Trophoblast cell (in vitro differentiated cells and primary cell): ENCODE results near the gene RNGTT.
"Not testable (repeated sequence)": the region's sequence is repeated elsewhere in the genome, so short reads cannot be mapped to it uniquely, and the experiment has no call there.

Experiments used
- DNase-seq, 2 donors: peaks; one replicate each; pipeline ENCODE4 v3.0.0-alpha.2; 2016
- H2AFZ ChIP-seq: 2 replicates; pipeline ENCODE4 v1.6.1; 2013; ENCODE audit warnings: low read length, moderate library complexity, mild to moderate bottlenecking; ENCODE audit not compliant: insufficient read depth, poor library complexity
- H2AK5ac ChIP-seq: 2 replicates; pipeline ENCODE4 v1.6.1; 2013; ENCODE audit warnings: mild to moderate bottlenecking, low read length
- H2BK120ac ChIP-seq: 2 replicates; pipeline ENCODE4 v1.6.1; 2013; ENCODE audit warnings: low read length, mild to moderate bottlenecking, moderate library complexity; ENCODE audit not compliant: insufficient read depth, poor library complexity
- H2BK12ac ChIP-seq: 2 replicates; pipeline ENCODE4 v1.6.1; 2013; ENCODE audit warnings: mild to moderate bottlenecking, low read length, moderate library complexity
- H2BK5ac ChIP-seq: 2 replicates; pipeline ENCODE4 v1.6.1; 2013; ENCODE audit warnings: low read length, low read depth, moderate library complexity, mild to moderate bottlenecking; ENCODE audit not compliant: poor library complexity
- H3K14ac ChIP-seq: 2 replicates; pipeline ENCODE4 v1.6.1; 2013; ENCODE audit warnings: mild to moderate bottlenecking, low read length
- H3K18ac ChIP-seq: 2 replicates; pipeline ENCODE4 v1.6.1; 2013; ENCODE audit warnings: mild to moderate bottlenecking, low read length
- H3K23ac ChIP-seq: 2 replicates; pipeline ENCODE4 v1.6.1; 2013; ENCODE audit warnings: low read length
- H3K27ac ChIP-seq: 2 replicates; pipeline ENCODE4 v1.5.1; 2013; ENCODE audit warnings: low read depth, mild to moderate bottlenecking, inconsistent platforms, low read length, moderate library complexity
- H3K27me3 ChIP-seq: 2 replicates; pipeline ENCODE4 v1.6.1; 2013; ENCODE audit warnings: inconsistent platforms, mild to moderate bottlenecking, low read length, moderate library complexity; ENCODE audit not compliant: insufficient read depth
- H3K36me3 ChIP-seq, 2 experiments: 1 replicate in 1 of 2; 2 replicates in 1 of 2; pipeline ENCODE4 v1.6.1; 2013; ENCODE audit warnings: low read length in 2 of 2, mild to moderate bottlenecking in 2 of 2, moderate library complexity in 1 of 2; ENCODE audit not compliant: insufficient read depth in 2 of 2, control insufficient read depth in 1 of 2
- H3K4ac ChIP-seq: 2 replicates; pipeline ENCODE4 v1.6.1; 2013; ENCODE audit warnings: low read depth, mild to moderate bottlenecking, low read length, moderate library complexity
- H3K4me1 ChIP-seq, 2 experiments: 1 replicate in 1 of 2; 2 replicates in 1 of 2; pipeline ENCODE4 v1.6.1; 2013; ENCODE audit warnings: low read length in 2 of 2, mild to moderate bottlenecking in 2 of 2, moderate library complexity in 1 of 2; ENCODE audit not compliant: insufficient read depth in 2 of 2, control insufficient read depth in 1 of 2
- H3K4me2 ChIP-seq: 2 replicates; pipeline ENCODE4 v1.6.1; 2013; ENCODE audit warnings: inconsistent platforms, mild to moderate bottlenecking, low read length, moderate library complexity
- H3K4me3 ChIP-seq: 2 replicates; pipeline ENCODE4 v1.5.1; 2013; ENCODE audit warnings: mild to moderate bottlenecking, low read depth, low read length, inconsistent platforms
- H3K79me1 ChIP-seq: one replicate; pipeline ENCODE4 v1.6.1; 2013; ENCODE audit warnings: low read length
- H3K79me2 ChIP-seq: 2 replicates; pipeline ENCODE4 v1.6.1; 2013; ENCODE audit warnings: low read length, mild to moderate bottlenecking; ENCODE audit not compliant: control insufficient read depth, insufficient read depth, poor library complexity
- H3K9ac ChIP-seq: 2 replicates; pipeline ENCODE4 v1.6.1; 2013; ENCODE audit warnings: mild to moderate bottlenecking, low read length
- H3K9me3 ChIP-seq: 2 replicates; pipeline ENCODE4 v1.6.1; 2013; ENCODE audit warnings: low read depth, mild to moderate bottlenecking, control low read depth, inconsistent platforms, low read length; ENCODE audit not compliant: insufficient read depth
- H4K12ac ChIP-seq: 2 replicates; pipeline ENCODE4 v1.6.1; 2013; ENCODE audit warnings: low read depth, mild to moderate bottlenecking, low read length, moderate library complexity
- H4K8ac ChIP-seq: 2 replicates; pipeline ENCODE4 v1.6.1; 2013; ENCODE audit warnings: low read depth, mild to moderate bottlenecking, low read length, moderate library complexity
- H4K91ac ChIP-seq: one replicate; pipeline ENCODE4 v1.6.1; 2013; ENCODE audit warnings: low read depth, mild to moderate bottlenecking, low read length, moderate library complexity
- WGBS: extraction: QIAGEN DNeasy Blood & Tissue Kit; methylation state at CpG from one replicate; pipeline ENCODE4 v1.1.7; 2013; ENCODE audit warnings: missing lambda C conversion rate; ENCODE audit not compliant: insufficient read length, insufficient coverage; ENCODE audit errors: extremely low coverage; 5-methylcytosine and 5-hydroxymethylcytosine counted together

RNGTT gene

DNA sequence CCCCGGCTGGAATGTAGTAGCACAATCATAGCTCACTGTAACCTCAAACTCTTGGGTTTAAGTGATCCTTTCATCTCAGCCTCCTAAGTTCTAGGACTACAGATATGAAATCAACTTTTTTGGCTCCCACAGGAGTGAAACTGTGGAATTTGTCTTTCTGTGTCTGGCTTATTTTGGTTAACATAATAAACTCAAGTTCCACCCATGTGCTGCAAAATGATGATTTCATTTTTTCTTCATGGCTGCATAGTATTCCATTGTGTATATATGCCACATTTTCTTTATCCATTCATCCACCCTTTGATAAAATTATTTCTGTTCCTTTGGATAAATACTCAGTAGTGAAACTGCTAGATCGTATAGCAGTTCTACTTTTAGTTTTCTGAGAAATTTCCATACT is 29.9 kb downstream of the RNGTT start:
- Histone ChIP-seq H3K14ac (no peak overlapping the region), H4K91ac (no peak overlapping the region), H4K12ac (no peak overlapping the region), H3K4ac (no peak overlapping the region), H3K27ac (no peak overlapping the region), H3K4me1 (no peaks in the 10 kb centered on the region), H3K23ac (no peak overlapping the region), H3K27me3 (no peaks in the 10 kb centered on the region), H3K9me3 (no peaks in the 10 kb centered on the region), H3K79me2 (no peaks in the 10 kb centered on the region), H3K9ac (no peak overlapping the region), H3K79me1 (no peaks in the 10 kb centered on the region), H2BK12ac (no peak overlapping the region), H3K4me3 (no peak overlapping the region), H3K36me3 (peaks cover 3 to 8% of the 10 kb centered on the region in 2 experiments), H2BK5ac (no peak overlapping the region), H2AK5ac (no peak overlapping the region), H4K8ac (no peak overlapping the region), H2BK120ac (no peak overlapping the region), H3K4me2 (no peak overlapping the region), H2AFZ (no peak overlapping the region), H3K18ac (no peak overlapping the region)
- DNase-seq, result no peak
- WGBS, result no CpG with 5 or more reads among the region's 2 CpGs

DNA sequence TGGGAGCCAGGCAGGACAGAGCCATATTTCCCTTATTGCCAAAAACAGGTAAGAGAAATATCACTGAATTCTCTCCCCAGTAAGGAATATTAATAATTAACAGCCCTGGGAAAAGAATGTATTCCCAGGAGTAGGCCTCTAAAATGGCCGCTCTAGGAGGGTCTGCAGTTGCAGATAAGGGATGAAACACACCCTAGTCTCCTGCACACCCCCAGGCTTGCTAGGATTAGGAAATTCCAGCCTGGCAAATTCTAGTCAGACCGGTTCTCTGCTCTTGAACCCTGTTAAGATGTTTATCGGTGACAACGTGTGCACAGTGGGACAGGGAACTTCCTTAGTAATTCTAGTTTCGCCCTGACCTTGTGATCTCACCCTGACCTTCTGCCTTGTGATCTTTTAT is 31.4 kb downstream of the RNGTT start:
- not testable (repeated sequence) for H3K4me2 ChIP-seq, H2AK5ac ChIP-seq, H3K18ac ChIP-seq, H3K79me1 ChIP-seq, DNase-seq, H3K4me3 ChIP-seq, H2BK5ac ChIP-seq, H3K4ac ChIP-seq, H4K91ac ChIP-seq, H2BK120ac ChIP-seq, H3K9me3 ChIP-seq, H4K12ac ChIP-seq, H3K4me1 ChIP-seq, H3K23ac ChIP-seq, H2AFZ ChIP-seq, H3K36me3 ChIP-seq, H2BK12ac ChIP-seq, H4K8ac ChIP-seq, H3K27me3 ChIP-seq, H3K9ac ChIP-seq, H3K27ac ChIP-seq, H3K14ac ChIP-seq, H3K79me2 ChIP-seq
- WGBS, result no CpG with 5 or more reads among the region's 5 CpGs

GRCh38 chr6:88922775-88923548 is 40.5 kb downstream of the RNGTT start:
- Histone ChIP-seq H3K4me3 (no peak overlapping the region), H3K4me2 (no peak overlapping the region), H3K36me3 (peaks cover 0 to 3% of the 10 kb centered on the region in 2 experiments), H2AFZ (no peak overlapping the region), H2BK12ac (no peak overlapping the region), H4K12ac (no peak overlapping the region), H3K4me1 (no peaks in the 10 kb centered on the region), H3K18ac (no peak overlapping the region), H3K27ac (no peak overlapping the region), H3K14ac (no peak overlapping the region), H3K27me3 (no peaks in the 10 kb centered on the region), H2AK5ac (no peak overlapping the region), H3K79me1 (no peaks in the 10 kb centered on the region), H4K91ac (no peak overlapping the region), H2BK120ac (no peak overlapping the region), H3K4ac (no peak overlapping the region), H4K8ac (no peak overlapping the region), H3K9me3 (no peaks in the 10 kb centered on the region), H3K9ac (no peak overlapping the region), H3K79me2 (no peaks in the 10 kb centered on the region), H3K23ac (no peak overlapping the region), H2BK5ac (no peak overlapping the region)
- peak in 1 of 2 donors; percentile 29 for DNase-seq
- WGBS, result no CpG with 5 or more reads among the region's 4 CpGs

- Histone ChIP-seq H3K9ac (no peak overlapping the region), H3K4me2 (no peak overlapping the region), H3K36me3 (peaks cover 0 to 3% of the 10 kb centered on the region in 2 experiments), H4K91ac (no peak overlapping the region), H4K8ac (no peak overlapping the region), H3K9me3 (no peaks in the 10 kb centered on the region), H3K27me3 (no peaks in the 10 kb centered on the region), H2BK12ac (no peak overlapping the region), H2BK120ac (no peak overlapping the region), H3K79me2 (no peaks in the 10 kb centered on the region), H3K23ac (no peak overlapping the region), H3K79me1 (no peaks in the 10 kb centered on the region), H4K12ac (no peak overlapping the region), H3K4ac (no peak overlapping the region), H3K18ac (no peak overlapping the region), H3K4me3 (no peak overlapping the region), H3K27ac (no peak overlapping the region), H3K14ac (no peak overlapping the region), H3K4me1 (no peaks in the 10 kb centered on the region), H2BK5ac (no peak overlapping the region), H2AK5ac (no peak overlapping the region), H2AFZ (no peak overlapping the region)
- WGBS, result no CpG with 5 or more reads among the region's 1 CpG
- DNase-seq, result no peak
These were observed 41.7 kb downstream of the RNGTT start for GRCh38 chr6:88921734-88922133.
